ENCODE measurements around the gene CHCHD4. TPM values are rescaled to one million over a fixed set of nuclear protein-coding genes. Genes with fewer than 3 reads are reported as not detected.

Gene CHCHD4
- total and polyA plus RNA-seq, 3 donors from 2014 or later = 13.3 to 19.1 (median 15.7) TPM

- intact Hi-C loops (cut with DNase I; ENCODE audit: low total_unique reads) = no loop called here
- H3K9me3 ChIP-seq = no peaks in the 10 kb centered on the region
- 60% methylated on average over 1 to 4 of the region's 4 CpGs for WGBS, 2 donors
- no peaks in the 10 kb centered on the region for H3K4me1 ChIP-seq
- no peaks in the 10 kb centered on the region for H3K36me3 ChIP-seq (ENCODE audit: low read depth, missing control alignments)
- no peak overlapping the region for H3K27ac ChIP-seq
- no peaks in the 10 kb centered on the region for H3K27me3 ChIP-seq
- TF ChIP-seq POLR2A (IDR thresholded peaks at IDR 0.05) = no peak
- H3K4me3 ChIP-seq = no peak overlapping the region
- no peak for DNase-seq
Measured at GRCh38 chr3:14064910-14065309, 59.8 kb downstream of the CHCHD4 start.

- WGBS, 2 donors = 90 to 98% methylated on average over 2 of the region's 2 CpGs
Measured at GRCh38 chr3:14063152-14063551, 61.5 kb downstream of the CHCHD4 start.

More at GRCh38 chr3:14063152-14063551, 61.5 kb downstream of the CHCHD4 start:
- Histone ChIP-seq H3K36me3 (ENCODE audit: low read depth, missing control alignments) (no peaks in the 10 kb centered on the region), H3K27ac (no peak overlapping the region), H3K4me1 (no peaks in the 10 kb centered on the region), H3K4me3 (no peak overlapping the region), H3K9me3 (no peaks in the 10 kb centered on the region), H3K27me3 (no peaks in the 10 kb centered on the region)
- no peak for TF ChIP-seq POLR2A (IDR thresholded peaks at IDR 0.05)
- no peak for TF ChIP-seq CTCF (IDR thresholded peaks at IDR 0.05)
- DNase-seq = no peak
- intact Hi-C loops (cut with DNase I; ENCODE audit: low total_unique reads) = no loop called here

Other genes starting within 250 kb of the CHCHD4 start
- gene WNT7A, start 244.8 kb downstream of the CHCHD4 start, total RNA-seq = 1 to 10 TPM; 1.1 TPM
- 3.3 TPM for gene WNT7A, start 244.8 kb downstream of the CHCHD4 start, polyA plus RNA-seq (ENCODE audit: insufficient read depth, low read depth, low replicate concordance)
- 10 to 100 TPM; 36.5 to 53.0 TPM for gene TMEM43, start 182 bp upstream of the CHCHD4 start, total RNA-seq
- gene TMEM43, start 182 bp upstream of the CHCHD4 start, polyA plus RNA-seq (ENCODE audit: insufficient read depth, low read depth, low replicate concordance) = 43.3 TPM
- gene XPC, start 53.7 kb upstream of the CHCHD4 start, total RNA-seq = 10 to 100 TPM; 48.7 to 54.1 TPM
- gene XPC, start 53.7 kb upstream of the CHCHD4 start, polyA plus RNA-seq (ENCODE audit: insufficient read depth, low read depth, low replicate concordance) = 25.1 TPM
- 10 to 100 TPM; 13.6 to 14.9 TPM for gene LSM3, start 53.9 kb upstream of the CHCHD4 start, total RNA-seq
- gene LSM3, start 53.9 kb upstream of the CHCHD4 start, polyA plus RNA-seq (ENCODE audit: insufficient read depth, low read depth, low replicate concordance) = 21.2 TPM

Measured in testis (tissue), 3 donors.